CD4-positive, CD25-positive, alpha-beta regulatory T cell (primary cell): ENCODE measurements around the gene TELO2. TPM values are rescaled to one million over a fixed set of nuclear protein-coding genes. Genes with fewer than 3 reads are reported as not detected.

Experiments used
- ATAC-seq, 2 donors: fragments of 150-1000 bp; cut with Tn5 transposase; one replicate each; pipeline ENCODE4 v1.10.0; 2021; ENCODE audit warnings: low read depth in 2 of 2, moderate number of reproducible peaks in 2 of 2, moderate library complexity in 1 of 2
- DNase-seq, 3 donors: peaks; one replicate each; pipeline versions ENCODE4 v3.0.0 to v3.0.0-alpha.2; 2012 to 2022; ENCODE audit warnings: mixed read lengths in 1 of 3
- H3K27ac ChIP-seq: one replicate; pipeline ENCODE4 v1.7.0; 2013; ENCODE audit warnings: mild to moderate bottlenecking, low read length; ENCODE audit not compliant: insufficient read depth, poor library complexity, severe bottlenecking
- H3K27me3 ChIP-seq: one replicate; pipeline ENCODE4 v1.7.0; 2013; ENCODE audit warnings: low read length; ENCODE audit not compliant: control insufficient read depth, insufficient read depth
- H3K36me3 ChIP-seq: one replicate; pipeline ENCODE4 v1.7.0; 2013; ENCODE audit warnings: mild to moderate bottlenecking, low read length, moderate library complexity; ENCODE audit not compliant: control insufficient read depth, insufficient read depth
- H3K4me1 ChIP-seq: 2 replicates; pipeline ENCODE4 v1.7.0; 2013; ENCODE audit warnings: mild to moderate bottlenecking, low read length; ENCODE audit not compliant: insufficient read depth, control insufficient read depth, poor library complexity, severe bottlenecking
- H3K4me3 ChIP-seq: one replicate; pipeline ENCODE4 v1.7.0; 2013; ENCODE audit warnings: low read depth, mild to moderate bottlenecking, low read length, moderate library complexity
- H3K9me3 ChIP-seq, 2 experiments: 1 replicate in 1 of 2; 2 replicates in 1 of 2; pipeline ENCODE4 v1.7.0; 2013; ENCODE audit warnings: low read length in 2 of 2, mild to moderate bottlenecking in 1 of 2, moderate library complexity in 1 of 2; ENCODE audit not compliant: control insufficient read depth in 2 of 2
- H3K27ac Mint-ChIP-seq, 3 donors: one replicate each; pipeline ENCODE4 v1.8.0; 2020 to 2022; ENCODE audit warnings: mild to moderate bottlenecking in 3 of 3, mixed read lengths in 3 of 3, moderate library complexity in 2 of 3
- H3K27me3 Mint-ChIP-seq: one replicate; pipeline ENCODE4 v1.8.0; 2022; ENCODE audit warnings: mild to moderate bottlenecking, mixed read lengths
- H3K36me3 Mint-ChIP-seq: one replicate; pipeline ENCODE4 v1.8.0; 2020; ENCODE audit warnings: mixed read lengths
- H3K4me1 Mint-ChIP-seq, 4 donors: one replicate each; pipeline ENCODE4 v1.8.0; 2020 to 2022; ENCODE audit warnings: mixed read lengths in 4 of 4, mild to moderate bottlenecking in 1 of 4
- H3K4me3 Mint-ChIP-seq, 4 donors: one replicate each; pipeline ENCODE4 v1.8.0; 2020 to 2022; ENCODE audit warnings: mild to moderate bottlenecking in 4 of 4, mixed read lengths in 4 of 4, moderate library complexity in 3 of 4
- H3K9me3 Mint-ChIP-seq, 7 donors: one replicate each; pipeline ENCODE4 v1.8.0; 2020 to 2022; ENCODE audit warnings: mixed read lengths in 7 of 7, mild to moderate bottlenecking in 3 of 7, moderate library complexity in 2 of 7
- polyA plus RNA-seq, 4 donors: library from polyadenylated mRNA; unstranded; fragments of 300-500 nt; fragmentation: Illumina TruSeq; gene quantifications; one replicate each; pipeline ENCODE4 v1.2.3, GENCODE V29; 2021
- total RNA-seq: library from RNA; stranded (reverse); gene quantifications from one replicate; pipeline ENCODE4 v1.2.3, GENCODE V29; 2022

Gene TELO2
- total and polyA plus RNA-seq, 5 donors from 2014 or later, result 9.1 to 27.4 (median 12.0) TPM

GRCh38 chr16:1485847-1486496 is 7.2 kb upstream of the TELO2 start:
- H3K27ac Mint-ChIP-seq, result no peak overlapping the region
- no peaks in the 10 kb centered on the region for H3K9me3 Mint-ChIP-seq
- H3K27me3 Mint-ChIP-seq, result peaks cover 10% of the 10 kb centered on the region
- H3K9me3 ChIP-seq, result no peaks in the 10 kb centered on the region
- H3K36me3 ChIP-seq, result no peaks in the 10 kb centered on the region
- H3K4me1 Mint-ChIP-seq, result peaks cover 0 to 5% (median 0%) of the 10 kb centered on the region in 4 donors
- no peaks in the 10 kb centered on the region for H3K27me3 ChIP-seq
- DNase-seq, result no peak
- no peak overlapping the region for H3K4me3 ChIP-seq
- no peaks in the 10 kb centered on the region for H3K36me3 Mint-ChIP-seq
- ATAC-seq, result no peak
- no peak overlapping the region for H3K4me3 Mint-ChIP-seq
- H3K4me1 ChIP-seq, result no peaks in the 10 kb centered on the region
- no peak overlapping the region for H3K27ac ChIP-seq

GRCh38 chr16:1486551-1487390 is 6.4 kb upstream of the TELO2 start:
- no peaks in the 10 kb centered on the region for H3K9me3 Mint-ChIP-seq
- no peak for DNase-seq
- H3K27ac ChIP-seq, result no peak overlapping the region
- no peaks in the 10 kb centered on the region for H3K27me3 ChIP-seq
- no peak for ATAC-seq
- H3K36me3 Mint-ChIP-seq, result no peaks in the 10 kb centered on the region
- H3K27ac Mint-ChIP-seq, result no peak overlapping the region
- H3K9me3 ChIP-seq, result no peaks in the 10 kb centered on the region
- no peak overlapping the region for H3K4me3 ChIP-seq
- no peak overlapping the region for H3K4me3 Mint-ChIP-seq
- no peaks in the 10 kb centered on the region for H3K4me1 ChIP-seq
- peaks cover 0 to 5% (median 0%) of the 10 kb centered on the region in 4 donors for H3K4me1 Mint-ChIP-seq
- no peaks in the 10 kb centered on the region for H3K36me3 ChIP-seq
- H3K27me3 Mint-ChIP-seq, result peaks cover 6% of the 10 kb centered on the region

DNA sequence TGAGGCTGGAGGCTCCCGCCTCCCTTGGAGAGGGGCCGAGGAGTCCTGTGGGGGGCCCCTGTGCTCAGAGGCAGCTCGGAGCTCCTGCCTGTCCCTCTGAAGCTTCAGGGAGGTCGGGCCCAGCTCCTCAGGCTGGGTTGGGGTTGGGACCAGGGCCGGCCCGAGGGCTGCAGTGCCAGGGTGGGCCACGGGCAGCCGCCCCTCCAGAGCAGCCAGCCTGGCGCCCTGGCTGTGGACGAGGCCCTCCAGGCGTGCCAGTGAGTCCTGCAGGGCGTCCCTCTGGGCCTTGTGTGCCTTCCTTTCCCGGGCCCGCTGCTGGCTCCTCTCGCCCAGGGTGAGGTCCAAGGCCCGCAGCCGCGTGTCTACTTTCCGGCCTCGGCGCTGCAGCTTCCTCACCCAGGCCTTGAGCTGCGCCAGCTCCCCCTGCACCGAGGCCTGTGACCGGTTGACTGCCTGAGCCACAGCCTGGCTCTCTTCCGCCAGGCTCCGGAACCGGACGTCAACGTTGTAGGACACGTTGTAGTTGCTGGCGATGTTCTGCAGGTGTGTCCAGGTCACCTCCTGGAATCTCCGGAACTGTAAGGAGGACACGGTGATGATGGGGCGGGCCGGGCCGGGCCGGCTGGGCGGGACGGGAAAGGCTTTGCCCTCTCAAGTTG is 5.6 kb upstream of the TELO2 start:
- H3K9me3 ChIP-seq, result no peaks in the 10 kb centered on the region
- Mint-ChIP-seq H3K4me3 (no peak overlapping the region), H3K9me3 (no peaks in the 10 kb centered on the region), H3K27me3 (no peaks in the 10 kb centered on the region), H3K4me1 (peaks cover 1 to 11% (median 2%) of the 10 kb centered on the region in 4 donors), H3K36me3 (no peaks in the 10 kb centered on the region), H3K27ac (no peak overlapping the region)
- H3K36me3 ChIP-seq, result no peaks in the 10 kb centered on the region
- H3K27me3 ChIP-seq, result no peaks in the 10 kb centered on the region
- ATAC-seq, result no peak
- peaks cover 4% of the 10 kb centered on the region for H3K4me1 ChIP-seq
- H3K4me3 ChIP-seq, result no peak overlapping the region
- DNase-seq, result no peak
- H3K27ac ChIP-seq, result no peak overlapping the region

- H3K9me3 ChIP-seq, result no peaks in the 10 kb centered on the region
- H3K9me3 Mint-ChIP-seq, result no peaks in the 10 kb centered on the region
- H3K36me3 Mint-ChIP-seq, result no peaks in the 10 kb centered on the region
- H3K4me3 ChIP-seq, result no peak overlapping the region
- H3K4me1 Mint-ChIP-seq, result peaks cover 5 to 16% (median 7%) of the 10 kb centered on the region in 4 donors
- no peak overlapping the region for H3K27ac ChIP-seq
- no peak overlapping the region for H3K27ac Mint-ChIP-seq
- DNase-seq, result no peak
- no peaks in the 10 kb centered on the region for H3K27me3 ChIP-seq
- no peak for ATAC-seq
- H3K36me3 ChIP-seq, result no peaks in the 10 kb centered on the region
- no peaks in the 10 kb centered on the region for H3K27me3 Mint-ChIP-seq
- peaks cover 9% of the 10 kb centered on the region for H3K4me1 ChIP-seq
- H3K4me3 Mint-ChIP-seq, result peak overlapping the region in 1 of 4 donors; percentile 35
Measured at GRCh38 chr16:1488054-1488601, 5.0 kb upstream of the TELO2 start.

DNA sequence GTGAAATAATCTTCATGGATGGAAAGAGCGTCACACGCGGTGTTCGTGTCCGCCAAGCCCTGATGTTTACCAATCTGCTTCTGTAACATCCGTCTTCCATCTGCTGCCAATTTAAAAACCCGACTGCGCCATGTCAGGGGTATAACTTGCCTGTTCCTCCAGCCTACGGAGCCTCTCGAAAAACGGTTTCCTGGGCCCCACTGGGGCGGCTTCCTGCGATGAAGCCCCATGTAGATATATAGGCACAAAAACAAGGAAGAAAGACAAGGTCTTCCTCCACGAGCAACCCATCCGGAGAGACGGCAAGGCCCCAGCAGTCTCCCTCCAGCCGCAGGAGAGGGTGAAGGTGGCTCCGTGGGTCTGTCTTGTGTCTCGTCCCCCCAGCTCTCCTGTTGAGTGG is 4.5 kb upstream of the TELO2 start, which contains the start of gene PTX4:
TSS of gene PTX4 (minus strand) at position 326 of the 400 bp plus-strand sequence. CDS start at position 291, 35 bp downstream.
- Histone ChIP-seq H3K9me3 (no peaks in the 10 kb centered on the region), H3K36me3 (no peaks in the 10 kb centered on the region), H3K4me1 (peaks cover 10% of the 10 kb centered on the region), H3K4me3 (no peak within 1 kb of the TSS), H3K27me3 (no peaks in the 10 kb centered on the region), H3K27ac (no peak within 1 kb of the TSS)
- peaks cover 5 to 16% (median 7%) of the 10 kb centered on the region in 4 donors for H3K4me1 Mint-ChIP-seq
- no peaks in the 10 kb centered on the region for H3K9me3 Mint-ChIP-seq
- H3K4me3 Mint-ChIP-seq, result peak within 1 kb of the TSS in 1 of 4 donors; percentile 35
- H3K27ac Mint-ChIP-seq, result no peak within 1 kb of the TSS
- no peaks in the 10 kb centered on the region for H3K27me3 Mint-ChIP-seq
- H3K36me3 Mint-ChIP-seq, result no peaks in the 10 kb centered on the region
- no peak for DNase-seq
- ATAC-seq, result no peak

GRCh38 chr16:1489077-1489476 is 4.1 kb upstream of the TELO2 start:
- Histone ChIP-seq H3K9me3 (no peaks in the 10 kb centered on the region), H3K4me1 (peaks cover 14% of the 10 kb centered on the region), H3K36me3 (no peaks in the 10 kb centered on the region), H3K27me3 (no peaks in the 10 kb centered on the region), H3K27ac (no peak overlapping the region), H3K4me3 (no peak overlapping the region)
- H3K36me3 Mint-ChIP-seq, result no peaks in the 10 kb centered on the region
- no peaks in the 10 kb centered on the region for H3K9me3 Mint-ChIP-seq
- no peak overlapping the region for H3K27ac Mint-ChIP-seq
- no peaks in the 10 kb centered on the region for H3K27me3 Mint-ChIP-seq
- no peak for DNase-seq
- H3K4me1 Mint-ChIP-seq, result peaks cover 5 to 18% (median 7%) of the 10 kb centered on the region in 4 donors
- H3K4me3 Mint-ChIP-seq, result no peak overlapping the region
- no peak for ATAC-seq

DNA sequence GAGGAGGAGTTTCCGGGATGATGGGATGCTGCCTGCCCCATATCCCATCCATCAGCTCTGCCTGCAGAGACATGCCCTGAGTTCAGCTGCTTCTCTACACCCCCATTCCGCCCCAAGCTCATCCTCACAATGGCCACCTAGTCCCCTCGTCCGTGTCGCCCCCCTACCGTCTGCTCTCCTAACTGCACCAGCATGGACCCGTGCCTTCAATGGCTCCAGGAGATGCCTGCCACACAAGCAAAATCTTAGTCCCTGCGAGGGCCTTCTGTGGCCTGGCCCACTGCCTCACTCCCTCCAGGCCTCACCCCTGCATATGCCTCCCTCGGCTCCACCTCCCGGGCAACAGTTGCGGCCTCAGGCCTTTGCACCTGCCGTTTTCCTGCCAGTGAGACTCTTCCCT is 1.8 kb upstream of the TELO2 start:
- DNase-seq (no peak), ATAC-seq (no peak)
- no peak overlapping the region for H3K27ac ChIP-seq
- peak overlapping the region in 1 of 3 donors; percentile 14 for H3K27ac Mint-ChIP-seq
- no peaks in the 10 kb centered on the region for H3K9me3 ChIP-seq
- H3K27me3 Mint-ChIP-seq, result no peaks in the 10 kb centered on the region
- H3K36me3 Mint-ChIP-seq, result no peaks in the 10 kb centered on the region
- H3K36me3 ChIP-seq, result no peaks in the 10 kb centered on the region
- H3K4me1 ChIP-seq, result peaks cover 20% of the 10 kb centered on the region
- no peak overlapping the region for H3K4me3 ChIP-seq
- H3K4me3 Mint-ChIP-seq, result peak overlapping the region in 1 of 4 donors; percentile 36
- H3K4me1 Mint-ChIP-seq, result peaks cover 5 to 21% (median 7%) of the 10 kb centered on the region in 4 donors
- no peaks in the 10 kb centered on the region for H3K9me3 Mint-ChIP-seq
- H3K27me3 ChIP-seq, result no peaks in the 10 kb centered on the region
